Measurements from ENCODE around the gene SP2. TPM values are rescaled to one million over a fixed set of nuclear protein-coding genes. Genes with fewer than 3 reads are reported as not detected.

SP2 gene
- total and polyA plus RNA-seq, 4 donors = 4.9 to 19.9 (median 11.1) TPM

- WGBS, 2 donors = 76 to 77% methylated on average over 8 of the region's 8 CpGs
- H3K27ac ChIP-seq (ENCODE audit: low read depth in 1 of 2, low read length in 1 of 2) = no peak overlapping the region
- DNase-seq = no peak
- ATAC-seq (ENCODE audit: insufficient read depth, low FRiP score) = no peak
- no peak overlapping the region for H3K9ac ChIP-seq (ENCODE audit: insufficient read depth in 1 of 2, low read length in 2 of 2)
- peaks cover 0 to 11% (median 0%) of the 10 kb centered on the region in 5 donors for H3K4me1 ChIP-seq (ENCODE audit: control insufficient read depth in 5 of 5, insufficient read depth in 5 of 5, low read length in 5 of 5)
- no peak for TF ChIP-seq CTCF (IDR thresholded peaks at IDR 0.05; ENCODE audit: control extremely low read depth, extremely low read depth)
- H3K36me3 ChIP-seq (ENCODE audit: control insufficient read depth in 4 of 4, insufficient read depth in 4 of 4, low read length in 4 of 4) = no peaks in the 10 kb centered on the region
- no peak overlapping the region for H3K4me3 ChIP-seq
- no peaks in the 10 kb centered on the region for H3K27me3 ChIP-seq (ENCODE audit: control insufficient read depth in 3 of 3, insufficient read depth in 3 of 3, low read length in 2 of 3)
- no peaks in the 10 kb centered on the region for H3K9me3 ChIP-seq (ENCODE audit: control insufficient read depth in 4 of 4, insufficient read depth in 3 of 4, low read length in 3 of 4)
These were observed 64.0 kb downstream of the SP2 start for GRCh38 chr17:47959825-47960655.

- no peak overlapping the region for H3K9ac ChIP-seq (ENCODE audit: insufficient read depth in 1 of 2, low read length in 2 of 2)
- H3K4me3 ChIP-seq = no peak overlapping the region
- ATAC-seq (ENCODE audit: insufficient read depth, low FRiP score) (no peak), DNase-seq (no peak)
- no peaks in the 10 kb centered on the region for H3K9me3 ChIP-seq (ENCODE audit: control insufficient read depth in 4 of 4, insufficient read depth in 3 of 4, low read length in 3 of 4)
- no peak overlapping the region for H3K27ac ChIP-seq (ENCODE audit: low read depth in 1 of 2, low read length in 1 of 2)
- no peaks in the 10 kb centered on the region for H3K27me3 ChIP-seq (ENCODE audit: control insufficient read depth in 3 of 3, insufficient read depth in 3 of 3, low read length in 2 of 3)
- H3K4me1 ChIP-seq (ENCODE audit: control insufficient read depth in 5 of 5, insufficient read depth in 5 of 5, low read length in 5 of 5) = peaks cover 0 to 11% (median 0%) of the 10 kb centered on the region in 5 donors
- 87 to 88% methylated on average over 6 of the region's 6 CpGs for WGBS, 2 donors
- TF ChIP-seq CTCF (IDR thresholded peaks at IDR 0.05; ENCODE audit: control extremely low read depth, extremely low read depth) = no peak
- H3K36me3 ChIP-seq (ENCODE audit: control insufficient read depth in 4 of 4, insufficient read depth in 4 of 4, low read length in 4 of 4) = no peaks in the 10 kb centered on the region
These were observed 65.4 kb downstream of the SP2 start for GRCh38 chr17:47961406-47961805.

- Histone ChIP-seq H3K9me3 (ENCODE audit: control insufficient read depth in 4 of 4, insufficient read depth in 3 of 4, low read length in 3 of 4) (no peaks in the 10 kb centered on the region), H3K27me3 (ENCODE audit: control insufficient read depth in 3 of 3, insufficient read depth in 3 of 3, low read length in 2 of 3) (no peaks in the 10 kb centered on the region), H3K4me3 (no peak overlapping the region), H3K27ac (ENCODE audit: low read depth in 1 of 2, low read length in 1 of 2) (no peak overlapping the region), H3K36me3 (ENCODE audit: control insufficient read depth in 4 of 4, insufficient read depth in 4 of 4, low read length in 4 of 4) (no peaks in the 10 kb centered on the region), H3K9ac (ENCODE audit: insufficient read depth in 1 of 2, low read length in 2 of 2) (no peak overlapping the region), H3K4me1 (ENCODE audit: control insufficient read depth in 5 of 5, insufficient read depth in 5 of 5, low read length in 5 of 5) (peaks cover 0 to 11% (median 0%) of the 10 kb centered on the region in 5 donors)
- TF ChIP-seq CTCF (IDR thresholded peaks at IDR 0.05; ENCODE audit: control extremely low read depth, extremely low read depth) = no peak
- DNase-seq (no peak), ATAC-seq (ENCODE audit: insufficient read depth, low FRiP score) (no peak)
- WGBS, 2 donors = 93 to 97% methylated on average over 3 of the region's 3 CpGs
These were observed 66.9 kb downstream of the SP2 start for GRCh38 chr17:47962901-47963300.

All from lung (tissue), 12 donors.